ENCODE measurements around the gene GPR146. TPM values are rescaled to one million over a fixed set of nuclear protein-coding genes. Genes with fewer than 3 reads are reported as not detected.

GPR146 gene
- total and polyA plus RNA-seq, 2 of the 8 experiments (the other 6 are each of a cell fraction or from before 2014, with no cell fraction given): 1.8 to 2.7 TPM

DNA sequence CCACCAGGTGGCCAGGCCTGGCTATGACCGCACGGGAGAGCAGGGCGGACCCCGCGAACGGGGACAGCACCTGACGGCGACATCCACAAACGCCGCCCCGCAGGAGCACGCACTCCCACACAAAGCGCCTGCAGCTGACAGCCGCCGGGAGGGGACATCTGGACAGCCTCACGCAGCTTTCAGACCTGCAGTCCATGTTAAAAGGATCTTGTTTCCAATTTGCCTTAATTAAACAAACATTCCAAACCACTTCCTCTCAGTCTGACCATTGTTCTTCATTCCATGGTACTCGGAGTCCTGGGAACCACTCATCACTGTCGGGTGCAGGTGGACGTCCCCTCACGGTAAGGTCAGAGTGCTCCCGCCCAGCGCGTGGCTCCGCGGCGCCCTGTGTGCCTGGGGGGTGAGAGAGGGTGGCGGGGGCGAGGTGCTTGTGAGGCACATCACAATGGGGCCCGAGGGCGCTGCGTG lies 37.6 kb downstream of the GPR146 start (continued):
- TF ChIP-seq CHD7 (IDR thresholded peaks at IDR 0.05; ENCODE audit: insufficient replicate concordance, low read length) (no peak), TEAD4 (IDR thresholded peaks at IDR 0.05; ENCODE audit: low read depth, low read length) (no peak), MAX (IDR thresholded peaks at IDR 0.05) (no peak), RBBP5 (IDR thresholded peaks at IDR 0.05; ENCODE audit: borderline replicate concordance, low read depth, low read length) (no peak), FOSL1 (IDR thresholded peaks at IDR 0.05; ENCODE audit: insufficient read depth, low read depth, low read length) (no peak), YY1 (IDR thresholded peaks at IDR 0.05; ENCODE audit: low read depth, low read length) (no peak), KDM5A (IDR thresholded peaks at IDR 0.05; ENCODE audit: low read length) (no peak), SP2 (IDR thresholded peaks at IDR 0.05; ENCODE audit: low read length) (no peak)

Data from H1 (cell line).